ENCODE data around the gene ARMC8. TPM values are rescaled to one million over a fixed set of nuclear protein-coding genes. Genes with fewer than 3 reads are reported as not detected.

The ARMC8 gene
- polyA plus RNA-seq, 1 donor from 2014 or later, result 90.6 TPM

GRCh38 chr3:138325990-138326389 is 138.9 kb downstream of the ARMC8 start:
- Histone ChIP-seq H3K9me3 (ENCODE audit: low read length) (no peaks in the 10 kb centered on the region), H3K9me2 (ENCODE audit: insufficient read depth, low read length) (no peaks in the 10 kb centered on the region), H3K9ac (ENCODE audit: low read length) (no peak overlapping the region), H2AFZ (ENCODE audit: low read depth, low read length) (no peak overlapping the region), H3K4me3 (ENCODE audit: low read length) (no peak overlapping the region), H3K79me2 (replicated peaks; ENCODE audit: insufficient read depth, low read length) (peaks cover 4% of the 10 kb centered on the region), H3K4me2 (ENCODE audit: low read length) (no peak overlapping the region), H3K27ac (ENCODE audit: low read length) (no peak overlapping the region), H3K27me3 (ENCODE audit: insufficient read depth, low read depth, low read length) (no peaks in the 10 kb centered on the region), H4K20me1 (ENCODE audit: insufficient read depth) (no peaks in the 10 kb centered on the region), H3K36me3 (ENCODE audit: insufficient read depth, low read length) (no peaks in the 10 kb centered on the region), H3F3A (ENCODE audit: insufficient read depth, low read length, poor library complexity, severe bottlenecking) (peaks cover 4% of the 10 kb centered on the region)
- TF ChIP-seq MXI1 (conservative IDR thresholded peaks at IDR 0.05; ENCODE audit: poor library complexity, severe bottlenecking), result no peak
- no peak for TF ChIP-seq POLR2AphosphoS5 (IDR thresholded peaks at IDR 0.05)
- TF ChIP-seq REST (IDR thresholded peaks at IDR 0.05; ENCODE audit: borderline replicate concordance), result no peak
- TF ChIP-seq TAF1 (IDR thresholded peaks at IDR 0.05; ENCODE audit: low read depth), result no peak
- no peak for TF ChIP-seq EZH2 (IDR thresholded peaks at IDR 0.05; ENCODE audit: borderline replicate concordance, insufficient read depth, low read length, poor library complexity, severe bottlenecking)
- TF ChIP-seq CTCF (IDR thresholded peaks at IDR 0.05; ENCODE audit: poor library complexity, severe bottlenecking), result no peak
- no peak for TF ChIP-seq EP300 (conservative IDR thresholded peaks at IDR 0.05; ENCODE audit: poor library complexity, severe bottlenecking)
- no peak for TF ChIP-seq RAD21 (conservative IDR thresholded peaks at IDR 0.05)
- TF ChIP-seq SMC3 (conservative IDR thresholded peaks at IDR 0.05; ENCODE audit: poor library complexity), result no peak

GRCh38 chr3:138326866-138327595 is 139.9 kb downstream of the ARMC8 start:
- Histone ChIP-seq H3K9me3 (ENCODE audit: low read length) (no peaks in the 10 kb centered on the region), H3K27me3 (ENCODE audit: insufficient read depth, low read depth, low read length) (no peaks in the 10 kb centered on the region), H3F3A (ENCODE audit: insufficient read depth, low read length, poor library complexity, severe bottlenecking) (peaks cover 4% of the 10 kb centered on the region), H3K9ac (ENCODE audit: low read length) (no peak overlapping the region), H4K20me1 (ENCODE audit: insufficient read depth) (no peaks in the 10 kb centered on the region), H3K4me2 (ENCODE audit: low read length) (no peak overlapping the region), H2AFZ (ENCODE audit: low read depth, low read length) (no peak overlapping the region), H3K36me3 (ENCODE audit: insufficient read depth, low read length) (no peaks in the 10 kb centered on the region), H3K27ac (ENCODE audit: low read length) (no peak overlapping the region), H3K79me2 (replicated peaks; ENCODE audit: insufficient read depth, low read length) (peaks cover 4% of the 10 kb centered on the region), H3K4me3 (ENCODE audit: low read length) (peak overlapping the region; percentile 81), H3K9me2 (ENCODE audit: insufficient read depth, low read length) (no peaks in the 10 kb centered on the region)
- TF ChIP-seq REST (IDR thresholded peaks at IDR 0.05; ENCODE audit: borderline replicate concordance), result no peak
- no peak for TF ChIP-seq RAD21 (conservative IDR thresholded peaks at IDR 0.05)
- TF ChIP-seq MXI1 (conservative IDR thresholded peaks at IDR 0.05; ENCODE audit: poor library complexity, severe bottlenecking), result no peak
- no peak for TF ChIP-seq CTCF (IDR thresholded peaks at IDR 0.05; ENCODE audit: poor library complexity, severe bottlenecking)
- TF ChIP-seq TAF1 (IDR thresholded peaks at IDR 0.05; ENCODE audit: low read depth), result no peak
- TF ChIP-seq SMC3 (conservative IDR thresholded peaks at IDR 0.05; ENCODE audit: poor library complexity), result no peak
- no peak for TF ChIP-seq EZH2 (IDR thresholded peaks at IDR 0.05; ENCODE audit: borderline replicate concordance, insufficient read depth, low read length, poor library complexity, severe bottlenecking)
- TF ChIP-seq POLR2AphosphoS5 (IDR thresholded peaks at IDR 0.05), result no peak
- TF ChIP-seq EP300 (conservative IDR thresholded peaks at IDR 0.05; ENCODE audit: poor library complexity, severe bottlenecking), result no peak
